ENCODE data around the gene DCLRE1B. TPM values are rescaled to one million over a fixed set of nuclear protein-coding genes. Genes with fewer than 3 reads are reported as not detected.

The DCLRE1B gene
- total and polyA plus RNA-seq, 8 donors: 0.68 to 2.7 (median 1.3) TPM

DNA sequence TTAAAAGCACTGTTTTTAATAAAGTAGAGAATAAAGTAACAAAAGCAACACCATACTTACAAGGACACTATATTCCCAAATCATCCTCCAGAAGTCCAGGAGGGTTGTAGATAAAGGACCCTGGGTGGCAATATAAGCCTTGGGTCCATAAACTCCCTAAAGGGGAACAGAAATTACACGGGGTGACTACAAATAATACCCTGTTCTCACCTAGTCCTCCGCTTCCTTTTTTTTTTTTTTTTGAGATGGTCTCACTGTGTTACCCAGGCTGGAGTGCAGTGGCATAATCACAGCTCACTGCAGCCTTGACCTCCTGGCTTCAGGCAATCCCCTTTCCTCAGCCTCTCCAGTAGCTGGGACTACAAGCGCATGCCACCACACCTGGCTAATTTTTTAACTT, 46.7 kb upstream of the DCLRE1B start:
- Histone ChIP-seq H3K36me3 (no peaks in the 10 kb centered on the region), H3K4me3 (no peak overlapping the region), H3K9me3 (no peaks in the 10 kb centered on the region), H3K27me3 (no peaks in the 10 kb centered on the region), H3K4me1 (no peaks in the 10 kb centered on the region), H3K27ac (no peak overlapping the region)
- no peak for FAIRE-seq
- TF ChIP-seq, protein P1, sequence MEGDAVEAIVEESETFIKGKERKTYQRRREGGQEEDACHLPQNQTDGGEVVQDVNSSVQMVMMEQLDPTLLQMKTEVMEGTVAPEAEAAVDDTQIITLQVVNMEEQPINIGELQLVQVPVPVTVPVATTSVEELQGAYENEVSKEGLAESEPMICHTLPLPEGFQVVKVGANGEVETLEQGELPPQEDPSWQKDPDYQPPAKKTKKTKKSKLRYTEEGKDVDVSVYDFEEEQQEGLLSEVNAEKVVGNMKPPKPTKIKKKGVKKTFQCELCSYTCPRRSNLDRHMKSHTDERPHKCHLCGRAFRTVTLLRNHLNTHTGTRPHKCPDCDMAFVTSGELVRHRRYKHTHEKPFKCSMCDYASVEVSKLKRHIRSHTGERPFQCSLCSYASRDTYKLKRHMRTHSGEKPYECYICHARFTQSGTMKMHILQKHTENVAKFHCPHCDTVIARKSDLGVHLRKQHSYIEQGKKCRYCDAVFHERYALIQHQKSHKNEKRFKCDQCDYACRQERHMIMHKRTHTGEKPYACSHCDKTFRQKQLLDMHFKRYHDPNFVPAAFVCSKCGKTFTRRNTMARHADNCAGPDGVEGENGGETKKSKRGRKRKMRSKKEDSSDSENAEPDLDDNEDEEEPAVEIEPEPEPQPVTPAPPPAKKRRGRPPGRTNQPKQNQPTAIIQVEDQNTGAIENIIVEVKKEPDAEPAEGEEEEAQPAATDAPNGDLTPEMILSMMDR (IDR thresholded peaks at IDR 0.05): no peak
- DNase-seq: no peak
- no peak for ATAC-seq
- intact Hi-C loops (cut with DNase I): no loop called here
- 80 to 92% methylated on average over 3 of the region's 3 CpGs for WGBS, 2 donors

DNA sequence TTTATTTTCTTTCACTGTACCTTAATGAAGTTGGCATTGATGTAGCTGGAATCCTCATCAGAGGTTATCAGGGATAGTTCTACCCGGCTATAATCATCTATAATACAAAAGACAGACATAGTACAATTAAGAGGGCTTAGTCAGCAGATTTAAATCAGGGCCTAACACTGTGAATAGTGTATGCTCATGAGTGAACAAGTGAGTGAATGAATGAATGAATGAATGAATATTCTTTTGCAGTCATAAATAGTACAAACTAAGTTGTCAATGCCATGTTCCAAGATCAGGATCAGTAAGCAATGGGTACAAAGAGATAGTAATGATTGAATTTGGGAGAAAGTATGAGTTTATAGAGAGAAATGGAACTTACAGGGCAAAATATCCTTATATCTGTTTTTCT, 46.1 kb upstream of the DCLRE1B start:
- H3K36me3 ChIP-seq: no peaks in the 10 kb centered on the region
- H3K9me3 ChIP-seq: no peaks in the 10 kb centered on the region
- WGBS, 2 donors: 90% methylated on average over 1 of the region's 1 CpG
- H3K27ac ChIP-seq: no peak overlapping the region
- H3K4me1 ChIP-seq: no peaks in the 10 kb centered on the region
- no peak for DNase-seq
- no peak overlapping the region for H3K4me3 ChIP-seq
- TF ChIP-seq, protein P1 (IDR thresholded peaks at IDR 0.05): no peak
- no peak for ATAC-seq
- no peak for FAIRE-seq
- intact Hi-C loops (cut with DNase I): no loop called here
- H3K27me3 ChIP-seq: no peaks in the 10 kb centered on the region

DNA sequence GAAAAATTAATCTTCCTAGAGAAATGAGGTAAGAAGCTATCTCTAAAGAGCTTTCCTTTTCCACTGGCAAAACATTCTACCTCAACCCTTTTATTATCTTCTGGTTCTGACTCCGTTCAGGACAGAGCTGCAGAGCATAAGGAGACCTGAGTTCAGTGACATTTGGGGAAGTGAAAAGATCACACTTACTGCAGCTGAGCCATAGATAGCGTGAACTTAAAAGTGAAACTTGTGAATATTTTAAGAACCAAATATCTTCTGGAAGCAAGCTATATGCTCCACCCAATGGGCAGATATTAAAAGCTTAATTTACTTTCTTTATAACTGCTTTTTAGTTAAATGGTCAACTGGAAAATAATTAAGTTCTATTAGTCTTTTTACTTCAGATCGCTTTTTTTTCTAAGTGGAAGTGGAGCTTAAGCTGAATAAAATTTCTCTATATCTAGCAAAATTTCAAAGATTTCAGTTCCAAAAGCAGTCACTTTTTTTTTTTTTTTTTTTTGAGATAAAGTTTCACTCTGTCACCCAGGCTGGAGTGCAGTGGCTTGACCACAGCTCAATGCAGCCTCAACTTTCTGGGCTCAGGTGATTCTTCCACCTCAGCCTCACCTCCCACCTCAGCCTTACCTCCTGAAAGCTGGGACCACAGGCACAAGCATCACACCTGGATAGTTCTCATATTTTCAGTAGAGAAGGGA, 45.5 kb upstream of the DCLRE1B start:
- TF ChIP-seq, protein P1 (IDR thresholded peaks at IDR 0.05): no peak
- Histone ChIP-seq H3K4me1 (no peaks in the 10 kb centered on the region), H3K4me3 (no peak overlapping the region), H3K36me3 (no peaks in the 10 kb centered on the region), H3K27ac (no peak overlapping the region), H3K27me3 (no peaks in the 10 kb centered on the region), H3K9me3 (no peaks in the 10 kb centered on the region)
- intact Hi-C loops (cut with DNase I): no loop called here
- 76 to 86% methylated on average over 3 of the region's 3 CpGs for WGBS, 2 donors
- no peak for FAIRE-seq
- peak in 1 of 4 donors; percentile 52 for ATAC-seq
- no peak for DNase-seq

DNA sequence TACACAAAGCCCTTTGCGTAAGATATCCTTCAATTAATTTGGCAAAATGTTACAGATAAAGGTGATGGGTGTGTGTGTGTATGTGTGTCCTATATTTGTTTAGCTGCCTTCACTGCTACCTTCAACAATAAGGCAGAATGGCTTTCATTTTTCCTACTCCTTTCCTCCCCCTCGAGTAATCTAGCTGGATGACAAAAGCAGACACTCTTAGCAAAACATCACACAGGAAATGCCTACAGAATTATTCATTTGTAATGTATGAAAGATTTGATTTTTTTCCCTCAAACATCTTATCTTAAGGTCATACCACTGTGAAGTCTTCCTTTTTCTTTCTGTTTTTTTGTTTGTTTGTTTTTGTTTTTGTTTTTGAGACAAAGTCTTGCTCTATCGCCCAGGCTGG, 44.2 kb upstream of the DCLRE1B start:
- Histone ChIP-seq H3K9me3 (no peaks in the 10 kb centered on the region), H3K4me3 (no peak overlapping the region), H3K4me1 (no peaks in the 10 kb centered on the region), H3K36me3 (no peaks in the 10 kb centered on the region), H3K27me3 (no peaks in the 10 kb centered on the region), H3K27ac (no peak overlapping the region)
- no peak for ATAC-seq
- FAIRE-seq: no peak
- WGBS, 2 donors: 78 to 81% methylated on average over 3 of the region's 3 CpGs
- TF ChIP-seq, protein P1 (IDR thresholded peaks at IDR 0.05): no peak
- intact Hi-C loops (cut with DNase I): no loop called here
- DNase-seq: no peak

DNA sequence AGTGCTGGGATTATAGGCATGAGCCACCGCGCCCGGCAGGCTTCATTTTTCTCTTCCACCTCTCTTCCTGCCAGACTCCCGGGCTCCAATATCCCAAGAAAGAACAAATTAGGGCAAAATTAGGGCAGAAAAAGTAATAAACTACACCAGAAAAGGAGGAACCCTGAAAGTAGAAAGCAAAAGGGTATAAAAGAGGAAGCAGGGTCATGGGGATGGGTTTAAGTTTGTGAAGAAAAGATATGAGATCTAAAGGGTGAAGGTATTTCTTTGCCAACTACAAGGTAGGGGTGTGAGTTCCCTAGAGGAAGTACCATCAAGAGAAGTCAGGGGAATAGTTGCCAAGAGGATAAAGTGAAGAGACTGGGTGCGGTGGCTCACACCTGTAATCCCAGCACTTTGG, 43.5 kb upstream of the DCLRE1B start:
- no peaks in the 10 kb centered on the region for H3K27me3 ChIP-seq
- 92 to 98% methylated on average over 5 of the region's 5 CpGs for WGBS, 2 donors
- TF ChIP-seq, protein P1 (IDR thresholded peaks at IDR 0.05): no peak
- ATAC-seq: no peak
- no peaks in the 10 kb centered on the region for H3K4me1 ChIP-seq
- H3K9me3 ChIP-seq: no peaks in the 10 kb centered on the region
- H3K27ac ChIP-seq: no peak overlapping the region
- DNase-seq: no peak
- H3K4me3 ChIP-seq: no peak overlapping the region
- no peak for FAIRE-seq
- H3K36me3 ChIP-seq: no peaks in the 10 kb centered on the region
- intact Hi-C loops (cut with DNase I): no loop called here

Measured in pancreas (tissue), 10 donors.